CD4-positive, alpha-beta T cell treated with Interleukin-2 at 100 ng/mL for 4 hours (primary cell): Measurements from ENCODE around the gene UBC.
A peak's percentile ranks its signal among the peaks of the same experiment; 100 is the strongest.
"Not testable (repeated sequence)": the region's sequence is repeated elsewhere in the genome, so short reads cannot be mapped to it uniquely, and the experiment has no call there.

Source experiments
- DNase-seq: peaks from one replicate; pipeline ENCODE4 v3.0.0-alpha.2; 2020; ENCODE audit warnings: low spot score

Gene UBC

DNA sequence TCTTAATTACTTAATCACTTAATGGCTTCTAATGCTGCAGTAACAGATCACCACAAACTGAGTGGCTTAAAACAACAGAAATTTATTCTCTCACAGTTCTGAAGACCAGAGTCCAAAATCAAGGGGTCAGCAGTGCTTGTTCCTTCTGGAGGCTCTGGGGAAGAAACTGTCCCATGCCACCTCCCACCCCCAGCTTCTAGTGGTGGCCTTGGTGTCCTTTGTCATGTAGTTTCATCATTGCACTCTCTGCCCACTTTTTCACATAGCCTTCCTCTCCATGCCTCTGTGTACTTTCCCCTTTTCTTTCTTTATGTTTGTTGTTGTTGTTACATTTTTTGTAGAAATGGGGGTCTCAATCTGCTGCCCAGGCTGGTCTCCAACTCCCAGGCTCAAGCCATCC is 16.1 kb upstream of the UBC start:
- no peak for DNase-seq

DNA sequence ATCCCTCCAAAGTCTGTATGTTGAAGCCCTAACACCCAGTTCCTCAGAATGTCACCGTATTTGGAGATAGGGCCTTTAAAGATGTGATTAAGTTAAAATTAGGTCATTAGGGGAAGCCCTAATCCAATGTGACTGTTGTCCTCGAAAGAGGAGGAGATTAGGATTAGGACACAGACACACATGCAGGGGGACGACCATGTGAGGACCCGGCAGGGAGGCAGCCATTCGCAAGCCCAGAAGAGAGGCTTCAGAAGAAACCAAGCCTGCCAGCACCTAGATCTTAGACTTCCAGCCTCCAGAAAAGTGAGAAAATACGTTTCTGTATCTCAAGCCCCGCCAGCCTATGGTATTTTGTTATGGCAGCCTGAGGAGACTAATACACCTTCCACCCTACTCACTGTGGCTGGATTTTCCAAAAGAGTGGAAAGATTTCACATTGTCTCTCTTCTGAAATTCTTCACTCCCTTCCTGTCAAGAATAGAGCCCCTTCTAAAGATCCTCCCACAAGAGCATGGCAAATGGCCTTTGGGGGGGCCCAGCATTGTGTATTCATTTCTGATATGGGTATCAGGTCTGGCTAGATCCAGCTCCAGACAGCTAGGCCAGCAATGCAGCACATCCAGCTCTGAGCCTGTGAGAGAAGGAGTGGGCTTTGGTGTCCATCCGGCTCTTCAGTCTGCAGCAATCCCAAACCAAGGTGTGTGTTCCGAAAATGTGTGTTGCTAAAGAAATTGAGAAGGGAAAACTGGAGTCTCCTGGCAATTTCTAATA is 15.4 kb upstream of the UBC start:
- DNase-seq: no peak

DNA sequence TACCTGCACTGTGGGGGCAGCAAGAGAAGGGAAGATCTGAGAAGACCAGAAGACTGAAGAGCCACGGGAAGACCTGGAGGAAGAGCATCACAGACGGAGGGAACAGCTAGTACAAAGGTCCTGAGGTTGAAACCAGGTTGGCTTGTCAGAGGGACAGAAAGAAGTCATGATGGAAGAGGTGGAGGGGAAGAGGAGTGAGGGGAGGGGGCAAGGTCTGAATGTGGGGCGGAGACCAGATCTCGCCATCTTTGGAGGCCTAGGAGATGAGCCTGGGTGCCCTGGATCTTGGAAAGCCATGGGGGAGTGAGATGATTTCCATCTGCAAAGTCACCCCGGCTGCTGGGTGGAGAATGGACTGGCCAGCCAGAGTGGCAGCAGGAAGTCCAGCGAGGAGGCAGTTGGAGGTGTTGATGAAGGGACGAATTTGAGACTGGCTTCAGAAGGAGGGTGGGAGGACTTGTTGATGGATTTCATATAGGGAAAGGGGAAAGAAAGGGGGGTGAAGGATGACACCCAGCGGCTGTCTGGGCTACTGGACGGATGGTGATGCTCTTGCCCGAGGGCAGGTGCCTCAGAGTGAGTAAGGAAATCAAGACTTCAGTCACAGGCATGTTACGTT is 14.6 kb upstream of the UBC start:
- DNase-seq: no peak

DNA sequence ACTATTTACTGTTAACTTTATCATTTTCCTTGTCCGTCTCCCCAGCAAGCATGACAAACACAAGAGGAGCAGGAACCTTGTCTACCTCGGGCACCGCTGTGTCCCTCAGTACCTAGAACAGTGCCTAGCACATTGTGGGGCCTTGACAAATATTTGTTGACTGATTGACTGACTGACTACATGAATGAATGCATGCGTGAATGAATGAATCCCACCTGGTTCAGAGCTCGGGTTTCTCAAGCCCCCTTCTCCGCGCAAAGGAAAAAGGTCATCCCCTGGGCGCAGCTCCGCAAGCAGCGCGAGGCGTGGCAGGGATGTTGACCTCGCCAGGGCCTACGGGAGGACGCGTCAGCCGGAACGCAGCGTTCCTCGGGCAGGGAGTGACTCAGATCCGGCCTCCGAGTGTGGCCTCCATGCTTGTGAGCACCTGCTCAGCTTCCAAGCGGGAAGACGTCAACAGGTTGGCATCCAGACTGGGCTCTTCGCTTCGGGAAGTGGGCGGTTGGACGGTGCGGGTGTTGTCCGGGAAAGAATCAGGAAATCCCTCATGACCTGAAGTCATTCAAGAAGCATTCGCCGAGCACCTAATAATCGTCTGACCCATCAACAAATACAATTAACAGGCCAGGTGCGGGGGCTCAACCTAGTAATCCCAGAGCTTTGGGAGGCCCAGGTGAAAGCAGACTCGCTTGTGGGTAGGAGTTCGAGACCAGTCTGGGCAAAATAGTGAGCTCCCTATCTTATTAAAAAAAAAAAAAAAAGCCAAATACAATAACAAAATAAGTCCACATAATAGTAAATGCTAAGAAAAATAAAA is 13.9 kb upstream of the UBC start:
- DNase-seq: no peak

DNA sequence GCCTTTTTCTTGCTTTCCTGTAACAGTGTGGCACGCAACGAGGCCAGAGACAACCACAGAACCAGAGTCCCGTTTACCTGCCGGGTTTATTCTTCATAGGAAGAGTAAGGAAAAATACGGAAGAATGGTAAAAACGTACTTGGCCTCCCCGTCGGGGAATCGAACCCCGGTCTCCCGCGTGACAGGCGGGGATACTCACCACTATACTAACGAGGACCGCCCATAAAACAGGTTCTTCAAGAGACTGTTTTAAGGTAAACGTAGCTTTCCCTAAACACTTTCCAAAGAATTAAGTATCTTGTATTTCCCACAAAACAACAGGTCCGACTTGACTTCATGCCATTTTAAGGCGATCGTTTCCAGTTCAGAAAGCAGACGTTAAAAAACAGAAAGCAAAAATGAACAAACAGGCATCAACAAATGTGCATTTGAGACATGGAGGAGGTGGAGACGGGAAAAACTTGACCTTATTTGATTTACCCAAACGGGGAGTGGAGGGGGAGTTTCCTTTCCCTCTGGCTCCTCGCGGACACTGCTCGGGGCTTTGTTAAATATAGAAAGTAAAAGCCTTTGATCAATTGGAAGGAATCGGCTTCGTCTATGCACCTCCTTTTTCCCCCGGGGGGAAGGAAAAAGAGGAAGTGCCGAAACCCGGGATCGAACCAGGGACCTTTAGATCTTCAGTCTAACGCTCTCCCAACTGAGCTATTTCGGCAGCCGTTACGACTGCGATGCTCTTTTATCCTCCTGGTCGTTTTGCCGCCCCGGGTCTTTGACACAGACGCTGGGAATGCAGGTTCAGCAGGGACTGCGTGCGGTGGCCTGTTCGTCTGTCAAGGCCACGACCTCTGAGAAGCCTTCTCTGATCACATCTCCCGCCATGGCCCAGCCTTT is 13.0 kb upstream of the UBC start:
- DNase-seq: peak; percentile 93

DNA sequence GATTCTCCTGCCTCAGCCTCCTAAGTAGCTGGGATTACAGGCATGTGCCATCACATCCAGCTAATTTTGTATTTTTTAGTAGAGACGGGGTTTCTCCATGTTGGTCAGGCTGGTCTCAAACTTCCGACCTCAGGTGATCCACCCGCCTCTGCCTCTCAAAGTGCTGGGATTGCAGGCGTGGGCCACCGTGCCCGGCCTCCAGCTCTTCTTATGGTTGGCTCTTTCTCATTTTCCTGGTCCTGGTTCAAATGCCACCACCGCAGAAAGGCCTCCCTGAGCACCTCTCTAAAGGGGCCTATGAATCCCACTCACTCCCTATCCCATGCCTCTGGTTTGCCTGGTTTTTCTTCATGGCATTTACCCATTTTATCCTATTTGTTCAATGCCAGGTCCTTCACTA is 11.3 kb upstream of the UBC start:
- not testable (repeated sequence) for DNase-seq

DNA sequence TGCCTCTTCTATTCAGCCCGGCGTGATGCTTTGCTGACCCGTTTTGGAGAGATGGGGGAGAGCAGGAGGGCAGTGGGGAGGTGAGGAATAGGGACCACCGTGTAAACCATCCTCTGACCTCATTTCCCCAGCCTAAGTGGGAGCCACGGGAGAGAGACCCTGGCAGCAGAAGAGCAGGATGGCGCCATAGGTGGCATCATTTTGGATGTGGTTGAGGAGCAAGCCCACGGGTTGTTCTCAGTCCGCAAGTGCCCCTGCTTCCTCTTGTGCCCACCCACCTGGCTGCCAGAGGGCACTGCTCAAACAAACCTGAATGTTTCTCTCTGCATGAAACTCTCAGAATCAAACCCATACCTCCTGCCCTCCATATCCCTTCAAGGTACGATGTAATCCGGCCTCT is 10.7 kb upstream of the UBC start:
- DNase-seq: no peak

DNA sequence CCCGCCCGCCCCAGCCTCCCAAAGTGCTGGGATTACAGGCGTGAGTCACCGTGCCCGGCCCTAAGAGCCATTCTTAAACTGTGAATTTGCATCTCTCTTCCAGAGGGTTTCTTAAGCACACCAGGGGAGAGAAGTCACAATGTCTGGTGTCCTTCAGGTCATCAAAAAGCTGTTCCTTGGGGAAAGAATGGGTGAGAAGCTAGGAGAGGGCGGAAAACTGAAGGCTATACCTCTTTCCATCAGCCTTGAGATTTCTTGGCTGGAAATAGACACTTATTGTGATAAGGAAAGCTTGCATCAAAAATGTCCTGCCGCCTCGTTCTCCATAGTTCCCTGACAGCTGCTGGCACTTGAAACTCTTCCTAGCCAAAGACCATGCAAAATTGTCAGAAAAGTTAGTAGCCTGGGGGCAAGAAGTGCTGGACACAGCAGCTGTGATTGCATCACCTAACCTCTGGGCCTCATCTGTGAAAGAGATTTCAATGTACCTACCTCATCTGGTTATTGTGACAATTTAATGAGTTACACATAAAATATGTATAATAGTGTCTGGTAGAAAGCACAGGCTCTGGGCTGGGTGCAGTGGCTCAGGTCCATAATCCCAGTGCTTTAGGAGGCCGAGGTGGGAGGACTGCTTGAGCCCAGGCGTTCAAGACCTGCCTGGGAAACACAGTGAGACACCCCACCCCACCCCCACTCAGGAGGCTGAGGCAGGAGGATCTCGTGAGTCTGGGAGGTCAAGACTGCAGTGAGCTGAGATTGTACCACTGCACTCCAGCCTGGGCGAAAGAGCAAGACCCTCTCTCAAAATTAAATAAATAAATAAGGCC is 9.7 kb upstream of the UBC start:
- DNase-seq: no peak

DNA sequence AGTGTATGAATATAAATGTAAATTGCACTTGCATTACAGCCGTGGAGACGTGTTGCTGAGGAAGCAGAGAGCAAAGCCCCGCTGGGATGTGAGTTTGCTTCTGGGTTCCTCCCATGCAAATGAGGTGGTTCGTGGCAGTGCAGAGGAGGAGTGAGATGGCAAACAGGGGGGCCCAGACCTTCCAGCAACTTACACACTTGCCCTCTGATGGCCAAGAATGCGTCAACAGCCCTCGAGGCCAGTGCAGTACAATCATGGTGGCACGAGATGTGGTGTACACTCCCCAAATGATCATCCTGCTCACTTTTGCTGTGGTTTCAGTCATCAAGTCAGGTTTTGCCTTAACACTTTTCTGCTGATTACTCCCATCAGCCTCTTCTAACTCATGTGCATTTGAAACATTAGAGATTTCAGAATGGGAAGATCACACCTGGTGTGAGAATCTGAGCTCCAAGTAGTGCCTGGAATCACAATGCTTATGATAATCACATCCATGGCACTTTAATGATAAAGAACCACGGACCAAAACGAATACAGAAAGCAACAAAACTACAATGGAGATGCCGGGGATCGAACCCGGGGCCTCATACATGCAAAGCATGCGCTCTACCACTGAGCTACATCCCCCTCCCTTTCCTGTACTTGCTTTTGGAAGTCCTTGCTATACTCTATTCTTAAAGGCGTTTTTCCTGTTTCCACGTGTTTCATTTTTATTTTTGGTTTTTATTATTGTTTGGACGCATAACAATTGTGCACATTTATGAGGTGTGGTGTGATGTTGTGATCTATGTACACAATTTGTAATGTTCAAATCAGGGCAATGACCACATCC is 7.0 kb upstream of the UBC start:
- DNase-seq: peak; percentile 71

DNA sequence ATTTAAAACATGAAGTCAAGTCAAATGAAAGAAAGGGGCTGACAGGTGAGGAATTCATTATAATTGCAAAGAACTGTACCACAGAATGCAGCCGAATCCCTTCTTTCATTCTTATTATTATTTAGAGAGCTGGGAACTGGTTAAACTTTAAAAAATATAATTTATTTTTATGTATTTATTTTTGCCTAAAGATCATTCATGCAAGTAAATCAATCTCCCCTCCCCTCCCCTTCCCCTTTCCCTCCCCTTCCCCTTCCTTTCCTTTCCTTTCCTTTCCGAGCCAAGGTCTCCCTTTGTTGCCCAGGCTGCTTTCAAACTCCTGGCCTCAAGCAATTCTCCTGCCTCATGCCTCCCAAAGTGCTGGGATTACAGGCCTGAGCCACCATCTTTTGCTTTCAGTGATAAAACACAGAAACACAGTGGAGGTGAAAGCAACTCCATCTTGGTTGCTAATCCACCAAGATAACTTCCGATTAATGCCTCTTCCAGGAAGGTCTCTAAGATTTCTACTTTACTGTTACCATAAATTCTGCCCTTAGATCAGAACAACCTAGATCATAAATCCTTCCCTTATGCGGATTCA is 6.0 kb upstream of the UBC start:
- DNase-seq: no peak

DNA sequence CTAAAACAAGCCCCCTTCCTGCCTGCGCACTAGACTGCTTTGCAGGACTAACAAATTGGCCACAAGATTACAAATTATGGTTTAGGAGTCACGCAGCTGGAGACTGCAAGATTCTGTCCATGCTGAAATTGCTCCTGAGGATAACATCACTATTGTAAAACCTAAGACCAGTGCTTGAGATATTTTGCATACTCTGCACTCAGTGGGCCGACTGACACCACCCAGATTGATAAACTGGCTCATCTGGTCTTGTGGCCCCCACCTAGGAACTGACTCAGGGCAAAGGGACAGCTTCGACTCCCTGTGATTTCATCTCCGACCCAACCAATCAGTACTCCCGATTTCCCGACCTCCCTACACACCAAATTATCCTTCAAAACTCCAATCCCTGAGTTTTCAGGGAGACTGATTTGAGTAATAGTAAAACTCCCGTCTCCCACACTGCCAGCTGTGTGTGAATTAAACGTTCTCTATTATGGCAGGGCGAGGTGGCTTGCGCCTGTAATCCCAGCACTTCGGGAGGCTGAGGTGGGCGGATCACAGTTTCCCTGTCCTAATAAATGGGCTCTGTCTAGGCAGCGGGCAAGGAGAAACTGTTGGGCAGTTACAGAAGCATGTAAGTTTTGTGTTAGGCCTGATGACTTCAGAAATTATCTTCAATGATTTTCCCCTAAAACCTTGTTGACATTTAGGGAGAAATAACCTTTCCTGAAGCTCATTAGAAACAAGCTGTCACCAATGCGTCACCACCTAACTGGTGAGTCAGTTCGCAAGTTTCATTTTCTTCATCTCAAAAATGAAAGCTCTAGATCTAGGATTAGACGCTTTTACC is 5.3 kb upstream of the UBC start:
- peak; percentile 75 for DNase-seq

DNA sequence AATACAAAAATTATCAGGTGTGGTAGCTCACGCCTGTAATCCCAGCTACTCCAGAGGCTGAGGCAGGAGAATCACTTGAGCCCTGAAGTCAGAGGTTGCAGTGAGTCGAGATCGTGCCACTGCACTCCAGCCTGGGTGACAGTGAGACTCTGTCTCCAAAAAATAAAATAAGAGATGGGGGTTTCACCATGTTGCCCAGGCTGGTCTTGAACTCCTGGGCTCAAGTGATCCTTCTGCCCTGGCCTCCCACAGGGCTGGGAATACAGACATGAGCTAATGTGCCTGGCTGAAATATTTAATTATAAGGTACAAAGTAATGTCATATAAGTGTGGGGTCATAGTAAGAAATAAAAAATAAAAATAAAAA is 4.2 kb upstream of the UBC start:
- DNase-seq: not testable (repeated sequence)

DNA sequence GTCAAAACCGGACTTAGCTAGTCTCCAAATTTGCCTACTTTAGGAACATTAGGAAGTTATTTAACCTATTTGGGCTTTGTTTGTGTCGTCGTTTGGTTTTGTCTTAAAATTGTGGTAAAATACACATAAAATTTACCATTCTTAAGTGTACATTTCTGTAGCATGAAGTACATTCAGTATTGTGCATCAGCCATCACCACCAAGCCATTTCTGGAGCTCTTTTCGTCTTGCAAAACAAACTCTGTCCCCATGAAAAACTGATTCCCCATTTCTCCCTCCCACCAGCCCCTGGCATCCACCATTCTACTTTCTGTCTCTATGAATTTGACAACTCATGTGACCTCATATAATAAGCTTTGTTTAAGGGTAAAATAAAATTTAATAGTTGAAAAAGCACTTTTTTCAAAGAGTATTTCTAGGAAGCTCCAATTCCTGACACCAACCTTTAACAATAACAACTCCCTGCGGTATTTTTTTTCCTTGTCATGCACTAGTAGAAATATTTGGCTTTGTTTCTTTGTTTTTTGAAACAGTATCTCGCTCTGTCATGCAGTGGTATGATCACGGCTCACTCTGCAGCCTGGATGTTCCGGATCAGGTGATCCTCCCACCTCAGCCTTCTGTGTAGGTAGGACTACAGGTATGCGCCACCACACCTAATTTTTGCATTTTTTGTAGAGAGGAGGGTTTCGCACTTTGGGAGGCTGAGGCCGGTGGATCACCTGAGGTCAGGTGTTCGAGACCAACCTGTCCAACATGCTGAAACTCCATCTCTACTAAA is 3.6 kb upstream of the UBC start:
- peak; percentile 34 for DNase-seq

DNA sequence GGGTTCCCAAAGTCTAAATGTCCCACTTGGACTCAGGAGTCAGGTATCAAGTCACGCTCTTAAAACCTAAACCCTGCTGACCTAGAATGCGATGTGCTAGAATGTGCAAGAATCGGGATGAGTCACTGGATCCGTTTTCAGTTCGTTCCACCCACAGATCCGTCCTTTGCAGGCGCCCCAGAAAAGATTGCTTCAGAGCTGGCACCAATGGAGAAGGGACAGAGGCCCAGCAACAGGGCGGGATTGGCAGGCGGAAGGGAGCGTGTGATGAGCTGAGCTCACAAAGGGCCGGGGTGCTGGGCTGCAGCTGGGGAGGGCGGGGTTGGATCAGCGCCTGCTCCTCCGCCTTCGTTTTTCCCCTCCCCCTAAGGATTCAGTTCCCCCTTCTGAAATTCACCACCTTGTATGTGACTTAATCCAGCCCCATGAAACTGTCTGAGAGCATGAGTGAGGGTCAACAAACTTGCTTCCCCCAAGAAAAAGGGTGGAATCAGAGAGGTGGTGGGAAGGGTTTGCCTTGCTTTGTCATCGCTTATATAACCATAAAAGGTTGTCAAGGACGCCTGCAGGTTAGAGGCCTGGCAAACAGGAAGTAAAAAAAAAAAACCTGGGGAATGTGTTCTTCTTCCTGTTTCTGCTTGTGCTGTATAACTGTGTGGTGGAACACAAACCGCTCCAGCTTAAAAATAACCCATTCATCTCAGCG is 2.8 kb upstream of the UBC start:
- DNase-seq: peak; percentile 96

DNA sequence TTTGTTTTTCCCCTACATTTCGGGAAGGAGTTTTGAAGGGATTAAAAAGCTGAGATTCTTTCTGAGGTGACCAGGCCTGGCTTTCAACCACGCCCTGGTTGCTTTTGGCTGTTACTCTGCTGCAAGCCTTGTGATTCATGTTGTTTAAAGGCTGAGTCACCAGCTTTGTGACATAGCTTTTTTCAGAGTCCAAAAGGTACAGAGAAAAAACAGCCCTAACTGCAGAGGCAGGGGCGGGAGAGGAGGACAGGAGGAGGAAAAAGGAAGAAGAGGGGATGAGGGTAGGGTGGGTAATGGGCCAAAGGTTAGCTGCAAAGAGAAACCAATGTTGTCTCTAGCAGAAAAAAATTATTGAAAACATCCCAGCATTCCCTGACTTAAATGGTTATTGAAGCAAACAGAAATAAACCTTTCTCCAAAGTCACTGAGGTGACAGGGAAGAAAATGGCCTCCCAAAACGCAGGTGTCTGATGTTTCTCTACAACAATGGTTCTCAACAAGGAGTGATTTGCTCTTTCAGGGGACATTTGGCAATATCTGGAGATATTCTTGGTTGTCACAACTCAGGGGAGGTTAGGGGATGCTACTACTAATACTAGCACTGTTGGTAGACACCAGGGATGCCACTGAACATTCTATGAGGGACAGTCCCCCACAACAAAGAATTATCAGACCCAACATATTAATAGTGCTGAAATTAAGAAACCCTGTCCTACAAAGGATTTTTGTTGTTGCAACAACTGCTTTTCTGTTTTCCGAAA is 2.1 kb upstream of the UBC start:
- DNase-seq: peak; percentile 78
